Ovary (tissue), 3 donors: Measurements from ENCODE around the gene TAGLN.

Experiments
- CTCF ChIP-seq, 3 donors: fragments of 450-650 bp in 2 of 3; fragments of 200-600 bp in 1 of 3; IDR thresholded peaks; one replicate each; pipeline versions ENCODE4 v1.5.1 to v1.8.0; 2016 to 2022; ENCODE audit warnings: antibody characterized with exemption in 3 of 3, mild to moderate bottlenecking in 1 of 3
- POLR2A ChIP-seq: fragments of 450-650 bp; IDR thresholded peaks from one replicate; pipeline ENCODE4 v1.6.1; 2017; ENCODE audit warnings: antibody characterized with exemption, mild to moderate bottlenecking, moderate library complexity
- donor health status: DM: no; HTN: no; CAD: no.

GRCh38 chr11:117193130-117194020, 5.8 kb upstream of the TAGLN start:
- TF ChIP-seq CTCF (IDR thresholded peaks at IDR 0.05), result no peak
- no peak for TF ChIP-seq POLR2A
